HepG2 (cell line): Measurements from ENCODE around the gene SLC13A5. TPM values are rescaled to one million over a fixed set of nuclear protein-coding genes. Genes with fewer than 3 reads are reported as not detected.

ENCODE experiments used
- ATF3 ChIP-seq: sonication (generic); formaldehyde crosslinking; IDR thresholded peaks from 2 replicates; pipeline ENCODE4 v1.4.0; 2020; ENCODE audit warnings: missing genetic modification reagents
- CEBPB ChIP-seq: IDR thresholded peaks from 2 replicates; pipeline ENCODE4 v1.6.1; 2011; ENCODE audit warnings: low read depth, low read length, improper control_type of control experiment, borderline replicate concordance
- EED ChIP-seq: sonication (generic); formaldehyde crosslinking; IDR thresholded peaks from 2 replicates; pipeline ENCODE4 v1.5.0; 2020; ENCODE audit warnings: mild to moderate bottlenecking, missing genetic modification reagents
- FOXK2 ChIP-seq: fragments of 450-650 bp; IDR thresholded peaks from 2 replicates; pipeline ENCODE4 v1.6.1; 2016
- FOXP4 ChIP-seq: sonication (generic); formaldehyde crosslinking; IDR thresholded peaks from 2 replicates; pipeline ENCODE4 v1.4.0; 2020; ENCODE audit warnings: missing genetic modification reagents
- HMGXB3 ChIP-seq: sonication (generic); formaldehyde crosslinking; IDR thresholded peaks from 2 replicates; pipeline ENCODE4 v1.4.0; 2020; ENCODE audit warnings: missing genetic modification reagents, borderline replicate concordance
- HOMEZ ChIP-seq: IDR thresholded peaks from 2 replicates; pipeline ENCODE4 v1.6.1; 2016; ENCODE audit warnings: low read depth
- IKZF5 ChIP-seq: IDR thresholded peaks from 2 replicates; pipeline ENCODE4 v1.6.1; 2018; ENCODE audit warnings: missing genetic modification reagents, mild to moderate bottlenecking, missing compliant biosample characterization
- LCORL ChIP-seq, 2 experiments: fragments of 450-650 bp in 1 of 2; sonication (generic) in 1 of 2; formaldehyde crosslinking in 1 of 2; IDR thresholded peaks; 2 replicates each; pipeline versions ENCODE4 v1.5.0 to v1.6.1; 2017 to 2020; ENCODE audit warnings: antibody characterized with exemption in 1 of 2, missing genetic modification reagents in 1 of 2
- MED13 ChIP-seq: sonication (generic); formaldehyde crosslinking; IDR thresholded peaks from 2 replicates; pipeline ENCODE4 v1.5.0; 2020; ENCODE audit warnings: missing genetic modification reagents
- PREB ChIP-seq: sonication (generic); formaldehyde crosslinking; IDR thresholded peaks from 2 replicates; pipeline ENCODE4 v1.4.0; 2020; ENCODE audit warnings: missing genetic modification reagents
- RARG ChIP-seq: sonication (generic); formaldehyde crosslinking; IDR thresholded peaks from 2 replicates; pipeline ENCODE4 v1.4.0; 2020; ENCODE audit warnings: low read depth, mild to moderate bottlenecking, missing genetic modification reagents
- RFX5 ChIP-seq: IDR thresholded peaks from 2 replicates; pipeline ENCODE4 v1.6.1; 2011; ENCODE audit warnings: low read depth, low read length, improper control_type of control experiment
- SMYD3 ChIP-seq: sonication (generic); formaldehyde crosslinking; IDR thresholded peaks from 2 replicates; pipeline ENCODE4 v1.8.1; 2023; ENCODE audit warnings: mild to moderate bottlenecking, missing genetic modification reagents
- SNRNP70 ChIP-seq: fragments of 200-400 bp; formaldehyde crosslinking; IDR thresholded peaks from 2 replicates; pipeline ENCODE4 v1.6.1; 2017; ENCODE audit warnings: mild to moderate bottlenecking, low read depth, low read length, moderate library complexity
- ZBTB21 ChIP-seq: sonication (generic); formaldehyde crosslinking; IDR thresholded peaks from 2 replicates; pipeline ENCODE4 v1.4.0; 2020; ENCODE audit warnings: missing genetic modification reagents
- ZGPAT ChIP-seq: IDR thresholded peaks from 2 replicates; pipeline ENCODE4 v1.6.1; 2016; ENCODE audit warnings: mild to moderate bottlenecking
- ZNF572 ChIP-seq: sonication (generic); formaldehyde crosslinking; IDR thresholded peaks from 2 replicates; pipeline ENCODE4 v1.5.1; 2020; ENCODE audit warnings: mild to moderate bottlenecking, missing genetic modification reagents
- ZNF703 ChIP-seq: sonication (generic); formaldehyde crosslinking; IDR thresholded peaks from 2 replicates; pipeline ENCODE4 v1.5.1; 2020; ENCODE audit warnings: missing genetic modification reagents, mild to moderate bottlenecking, moderate library complexity, borderline replicate concordance
- polyA plus RNA-seq, 8 experiments: library from polyadenylated mRNA; depleted of rRNA in 3 of 8; stranded (reverse) in 7 of 8; unstranded in 1 of 8; fragments of >200 nt; fragmentation: Illumina TruSeq in 4 of 8; extraction: Trizol in 4 of 8; gene quantifications; 2 replicates each; pipeline versions ENCODE4 v1.2.1 to v1.2.3, GENCODE V29; 2011 to 2016; ENCODE audit warnings: low read depth in 4 of 8, missing spikeins in 1 of 8, mixed read lengths in 1 of 8; ENCODE audit not compliant: insufficient read depth in 1 of 8
- total RNA-seq, 5 experiments: library from RNA; depleted of rRNA; stranded (reverse); fragments of >200 nt; fragmentation: Illumina TruSeq; extraction: Trizol; gene quantifications; 2 replicates each; pipeline ENCODE4 v1.2.3, GENCODE V29; 2016; ENCODE audit warnings: low read depth in 1 of 5

The SLC13A5 gene
- total and polyA plus RNA-seq, 2 of the 13 experiments (the other 11 are each of a cell fraction or from before 2014, with no cell fraction given) = 42.8 to 310 TPM

GRCh38 chr17:6716736-6717135 is 3.6 kb upstream of the SLC13A5 start (continued):
- TF ChIP-seq PREB (CRISPR knock-in tag) = no peak
- TF ChIP-seq ZGPAT = no peak
- TF ChIP-seq IKZF5 (CRISPR knock-in tag) = no peak
- TF ChIP-seq MED13 (CRISPR knock-in tag) = no peak
- TF ChIP-seq CEBPB = 0 out of 2 replicates have a peak, but pooled peaks have one; percentile 1
- TF ChIP-seq HMGXB3 (CRISPR knock-in tag) = no peak
- no peak for TF ChIP-seq FOXK2
- no peak for TF ChIP-seq ZNF703 (CRISPR knock-in tag)
- no peak for TF ChIP-seq RFX5
- TF ChIP-seq HOMEZ (CRISPR knock-in tag) = no peak
- TF ChIP-seq ZNF572 (CRISPR knock-in tag) = no peak
- no peak for TF ChIP-seq ATF3 (CRISPR knock-in tag)
- no peak for TF ChIP-seq FOXP4 (CRISPR knock-in tag)
- no peak for TF ChIP-seq EED
- TF ChIP-seq RARG (CRISPR knock-in tag) = no peak
- no peak for TF ChIP-seq ZBTB21 (CRISPR knock-in tag)
- no peak for TF ChIP-seq SNRNP70
- TF ChIP-seq SMYD3 (CRISPR knock-in tag) = no peak
- TF ChIP-seq LCORL (IDR thresholded peaks at IDR 0.05) = no peak
- TF ChIP-seq LCORL (CRISPR knock-in tag; IDR thresholded peaks at IDR 0.05) = no peak
